ENCODE data around the gene CDH20.

The CDH20 gene

GRCh38 chr18:61595615-61596251 is 262.5 kb downstream of the CDH20 start:
- ATAC-seq (replicated peaks) (no peak), DNase-seq (no peak)
- Mint-ChIP-seq H3K4me3 (no peak overlapping the region), H3K4me1 (peaks cover 4 to 11% of the 10 kb centered on the region in 2 donors), H3K36me3 (no peaks in the 10 kb centered on the region), H3K27me3 (peaks cover 0 to 4% of the 10 kb centered on the region in 2 donors), H3K9me3 (no peaks in the 10 kb centered on the region), H3K27ac (no peak overlapping the region)

- H3K27me3 Mint-ChIP-seq, result peaks cover 0 to 4% of the 10 kb centered on the region in 2 donors
- H3K4me3 Mint-ChIP-seq, result no peak overlapping the region
- DNase-seq (no peak), ATAC-seq (replicated peaks) (no peak)
- H3K4me1 Mint-ChIP-seq, result peaks cover 4 to 11% of the 10 kb centered on the region in 2 donors
- H3K9me3 Mint-ChIP-seq, result no peaks in the 10 kb centered on the region
- H3K36me3 Mint-ChIP-seq, result no peaks in the 10 kb centered on the region
- H3K27ac Mint-ChIP-seq, result no peak overlapping the region
Observed at GRCh38 chr18:61596296-61596695, 263.1 kb downstream of the CDH20 start.

- DNase-seq (no peak), ATAC-seq (replicated peaks) (no peak)
- H3K4me1 Mint-ChIP-seq, result peaks cover 4 to 11% of the 10 kb centered on the region in 2 donors
- H3K4me3 Mint-ChIP-seq, result no peak overlapping the region
- peaks cover 0 to 4% of the 10 kb centered on the region in 2 donors for H3K27me3 Mint-ChIP-seq
- no peaks in the 10 kb centered on the region for H3K36me3 Mint-ChIP-seq
- H3K9me3 Mint-ChIP-seq, result no peaks in the 10 kb centered on the region
- H3K27ac Mint-ChIP-seq, result no peak overlapping the region
Observed at GRCh38 chr18:61597316-61597715, 264.1 kb downstream of the CDH20 start.

- H3K9me3 Mint-ChIP-seq, result no peaks in the 10 kb centered on the region
- peaks cover 7 to 9% of the 10 kb centered on the region in 2 donors for H3K27me3 Mint-ChIP-seq
- DNase-seq (no peak), ATAC-seq (replicated peaks) (no peak)
- peaks cover 4 to 11% of the 10 kb centered on the region in 2 donors for H3K4me1 Mint-ChIP-seq
- H3K36me3 Mint-ChIP-seq, result no peaks in the 10 kb centered on the region
- no peak overlapping the region for H3K4me3 Mint-ChIP-seq
- no peak overlapping the region for H3K27ac Mint-ChIP-seq
Observed at GRCh38 chr18:61600422-61600821, 267.2 kb downstream of the CDH20 start.

GRCh38 chr18:61602836-61603235 is 269.6 kb downstream of the CDH20 start:
- no peak for DNase-seq
- no peak for ATAC-seq (replicated peaks)
- Mint-ChIP-seq H3K4me3 (no peak overlapping the region), H3K27me3 (peaks cover 14 to 15% of the 10 kb centered on the region in 2 donors), H3K9me3 (no peaks in the 10 kb centered on the region), H3K27ac (no peak overlapping the region), H3K36me3 (no peaks in the 10 kb centered on the region), H3K4me1 (peaks cover 4 to 11% of the 10 kb centered on the region in 2 donors)
